Transverse colon (tissue), 3 donors: ENCODE data around the gene MGAT4A.

Experiments used
- EP300 ChIP-seq: sonication (generic); formaldehyde crosslinking; IDR thresholded peaks from one replicate; pipeline ENCODE4 v1.6.1; 2017; ENCODE audit warnings: antibody characterized with exemption, low read depth
- POLR2A ChIP-seq: fragments of 450-650 bp; IDR thresholded peaks from one replicate; pipeline ENCODE4 v1.6.1; 2016; ENCODE audit warnings: antibody characterized with exemption, mild to moderate bottlenecking, moderate library complexity
- TF ChIP-seq, protein P1 (sequence below), 5 experiments: fragments of 200-600 bp in 3 of 5; fragments of 450-650 bp in 2 of 5; sonication (generic) in 3 of 5; IDR thresholded peaks; 1 replicate in 2 of 5; 2 replicates in 3 of 5; pipeline ENCODE4 v1.5.1; 2016 to 2017; ENCODE audit warnings: antibody characterized with exemption in 5 of 5, inconsistent platforms in 3 of 5, mild to moderate bottlenecking in 2 of 5, moderate library complexity in 1 of 5

GRCh38 chr2:98647636-98648035, 83.3 kb downstream of the MGAT4A start:
- TF ChIP-seq, protein P1, sequence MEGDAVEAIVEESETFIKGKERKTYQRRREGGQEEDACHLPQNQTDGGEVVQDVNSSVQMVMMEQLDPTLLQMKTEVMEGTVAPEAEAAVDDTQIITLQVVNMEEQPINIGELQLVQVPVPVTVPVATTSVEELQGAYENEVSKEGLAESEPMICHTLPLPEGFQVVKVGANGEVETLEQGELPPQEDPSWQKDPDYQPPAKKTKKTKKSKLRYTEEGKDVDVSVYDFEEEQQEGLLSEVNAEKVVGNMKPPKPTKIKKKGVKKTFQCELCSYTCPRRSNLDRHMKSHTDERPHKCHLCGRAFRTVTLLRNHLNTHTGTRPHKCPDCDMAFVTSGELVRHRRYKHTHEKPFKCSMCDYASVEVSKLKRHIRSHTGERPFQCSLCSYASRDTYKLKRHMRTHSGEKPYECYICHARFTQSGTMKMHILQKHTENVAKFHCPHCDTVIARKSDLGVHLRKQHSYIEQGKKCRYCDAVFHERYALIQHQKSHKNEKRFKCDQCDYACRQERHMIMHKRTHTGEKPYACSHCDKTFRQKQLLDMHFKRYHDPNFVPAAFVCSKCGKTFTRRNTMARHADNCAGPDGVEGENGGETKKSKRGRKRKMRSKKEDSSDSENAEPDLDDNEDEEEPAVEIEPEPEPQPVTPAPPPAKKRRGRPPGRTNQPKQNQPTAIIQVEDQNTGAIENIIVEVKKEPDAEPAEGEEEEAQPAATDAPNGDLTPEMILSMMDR (IDR thresholded peaks at IDR 0.05), result no peak
- TF ChIP-seq POLR2A (no peak), EP300 (no peak)
